ENCODE measurements around the gene EGFLAM. TPM values are rescaled to one million over a fixed set of nuclear protein-coding genes. Genes with fewer than 3 reads are reported as not detected.

The EGFLAM gene
- total and polyA plus RNA-seq, 2 donors (not counting 1 experiment from before 2014, with no cell fraction given): 0.33 to 20.0 TPM

DNA sequence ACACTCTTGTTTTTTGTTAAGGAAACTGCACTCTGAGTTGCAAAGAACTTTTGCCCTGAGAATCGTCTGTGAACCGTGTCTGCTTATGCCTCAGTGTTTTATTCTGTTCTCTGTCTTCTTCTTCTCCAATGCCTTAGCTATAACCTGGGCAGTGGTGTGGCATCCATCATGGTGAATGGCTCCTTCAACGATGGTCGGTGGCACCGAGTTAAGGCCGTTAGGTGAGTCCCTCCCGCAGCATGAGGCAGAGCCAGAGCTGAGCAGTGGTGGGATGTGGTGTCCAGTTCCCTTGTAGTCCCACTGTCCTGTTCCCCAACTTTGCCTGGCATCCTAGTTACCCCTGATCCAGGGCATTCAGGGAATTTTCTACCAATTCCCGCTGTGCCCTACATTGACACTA, 199.8 kb downstream of the EGFLAM start:
- Histone ChIP-seq H3K9ac (ENCODE audit: insufficient read depth, low read length) (no peak overlapping the region), H3K79me2 (ENCODE audit: control insufficient read depth, insufficient read depth, low read length) (no peaks in the 10 kb centered on the region)
- TF ChIP-seq EZH2 (IDR thresholded peaks at IDR 0.05; ENCODE audit: low read length, missing control alignments): no peak
- TF ChIP-seq CTCF (conservative IDR thresholded peaks at IDR 0.05 in 1 of 2, IDR thresholded peaks at IDR 0.05 in 1 of 2; ENCODE audit: low read depth in 1 of 2, low read length in 2 of 2): no peak

GRCh38 chr5:38462976-38463633, 204.7 kb downstream of the EGFLAM start:
- Histone ChIP-seq H3K4me2 (ENCODE audit: extremely low read depth, insufficient read depth, low read length) (peak overlapping the region; percentile 32), H4K20me1 (ENCODE audit: control insufficient read depth, extremely low read depth, insufficient read depth, low read length) (no peaks in the 10 kb centered on the region), H3K36me3 (ENCODE audit: control insufficient read depth, insufficient read depth, low read length) (no peaks in the 10 kb centered on the region), H3K9me3 (ENCODE audit: control insufficient read depth, insufficient read depth, low read depth, low read length) (no peaks in the 10 kb centered on the region), H3K4me1 (ENCODE audit: control insufficient read depth, extremely low read depth, insufficient read depth, low read length) (peaks cover 47% of the 10 kb centered on the region), H3K27me3 (ENCODE audit: control insufficient read depth, insufficient read depth, low read length) (no peaks in the 10 kb centered on the region), H3K79me2 (ENCODE audit: control insufficient read depth, insufficient read depth, low read length) (no peaks in the 10 kb centered on the region), H2AFZ (ENCODE audit: low read length) (no peak overlapping the region), H3K9ac (ENCODE audit: insufficient read depth, low read length) (no peak overlapping the region), H3K4me3 (replicated peaks in 1 of 4; ENCODE audit: control extremely low read depth in 1 of 4, insufficient read depth in 1 of 4, low read depth in 3 of 4, low read length in 4 of 4) (no peak overlapping the region), H3K27ac (ENCODE audit: insufficient read depth, low read length) (peak overlapping the region; percentile 71)
- no peak for TF ChIP-seq CTCF (conservative IDR thresholded peaks at IDR 0.05 in 1 of 2, IDR thresholded peaks at IDR 0.05 in 1 of 2; ENCODE audit: low read depth in 1 of 2, low read length in 2 of 2)
- TF ChIP-seq EZH2 (IDR thresholded peaks at IDR 0.05; ENCODE audit: low read length, missing control alignments): no peak
- DNase-seq (ENCODE audit: low read depth in 2 of 2): peak; percentile 47 to 56

More for the DNA sequence above, 199.8 kb downstream of the EGFLAM start:
- Histone ChIP-seq H3K27me3 (ENCODE audit: control insufficient read depth, insufficient read depth, low read length) (no peaks in the 10 kb centered on the region), H3K9me3 (ENCODE audit: control insufficient read depth, insufficient read depth, low read depth, low read length) (no peaks in the 10 kb centered on the region), H3K27ac (ENCODE audit: insufficient read depth, low read length) (no peak overlapping the region), H2AFZ (ENCODE audit: low read length) (no peak overlapping the region), H3K36me3 (ENCODE audit: control insufficient read depth, insufficient read depth, low read length) (no peaks in the 10 kb centered on the region), H3K4me3 (replicated peaks in 1 of 4; ENCODE audit: control extremely low read depth in 1 of 4, insufficient read depth in 1 of 4, low read depth in 3 of 4, low read length in 4 of 4) (no peak overlapping the region), H3K4me1 (ENCODE audit: control insufficient read depth, extremely low read depth, insufficient read depth, low read length) (peaks cover 7% of the 10 kb centered on the region), H3K4me2 (ENCODE audit: extremely low read depth, insufficient read depth, low read length) (no peak overlapping the region), H4K20me1 (ENCODE audit: control insufficient read depth, extremely low read depth, insufficient read depth, low read length) (no peaks in the 10 kb centered on the region)
- no peak for DNase-seq (ENCODE audit: low read depth in 2 of 2)

- Histone ChIP-seq H3K9me3 (ENCODE audit: control insufficient read depth, insufficient read depth, low read depth, low read length) (no peaks in the 10 kb centered on the region), H2AFZ (ENCODE audit: low read length) (no peak overlapping the region), H3K79me2 (ENCODE audit: control insufficient read depth, insufficient read depth, low read length) (no peaks in the 10 kb centered on the region), H3K4me3 (replicated peaks in 1 of 4; ENCODE audit: control extremely low read depth in 1 of 4, insufficient read depth in 1 of 4, low read depth in 3 of 4, low read length in 4 of 4) (no peak overlapping the region), H3K4me2 (ENCODE audit: extremely low read depth, insufficient read depth, low read length) (peak overlapping the region; percentile 18), H3K36me3 (ENCODE audit: control insufficient read depth, insufficient read depth, low read length) (no peaks in the 10 kb centered on the region), H3K27me3 (ENCODE audit: control insufficient read depth, insufficient read depth, low read length) (no peaks in the 10 kb centered on the region), H4K20me1 (ENCODE audit: control insufficient read depth, extremely low read depth, insufficient read depth, low read length) (no peaks in the 10 kb centered on the region), H3K27ac (ENCODE audit: insufficient read depth, low read length) (peak overlapping the region; percentile 71), H3K9ac (ENCODE audit: insufficient read depth, low read length) (no peak overlapping the region), H3K4me1 (ENCODE audit: control insufficient read depth, extremely low read depth, insufficient read depth, low read length) (peaks cover 54% of the 10 kb centered on the region)
- TF ChIP-seq CTCF (conservative IDR thresholded peaks at IDR 0.05 in 1 of 2, IDR thresholded peaks at IDR 0.05 in 1 of 2; ENCODE audit: low read depth in 1 of 2, low read length in 2 of 2) (no peak), EZH2 (IDR thresholded peaks at IDR 0.05; ENCODE audit: low read length, missing control alignments) (no peak)
- peak; percentile 92 to 96 for DNase-seq (ENCODE audit: low read depth in 2 of 2)
These were observed 205.5 kb downstream of the EGFLAM start for GRCh38 chr5:38463634-38464521.

All from fibroblast of lung (primary cell).